Transverse colon (tissue), 4 donors: ENCODE measurements around the gene ALDOB. TPM values are rescaled to one million over a fixed set of nuclear protein-coding genes. Genes with fewer than 3 reads are reported as not detected.

Source experiments
- DNase-seq: peaks from one replicate; pipeline ENCODE4 v3.0.0-alpha.2; 2019
- H3K27ac ChIP-seq, 4 donors: fragments of 200-600 bp; sonication (generic); 2 replicates each; pipeline ENCODE4 v1.5.1; 2016 to 2018; ENCODE audit warnings: inconsistent platforms in 4 of 4
- H3K27me3 ChIP-seq: fragments of 200-600 bp; sonication (generic); 2 replicates; pipeline ENCODE4 v1.5.1; 2017; ENCODE audit warnings: inconsistent platforms
- H3K36me3 ChIP-seq, 4 donors: fragments of 200-600 bp; sonication (generic); 2 replicates each; pipeline ENCODE4 v1.5.1; 2017 to 2019; ENCODE audit warnings: inconsistent platforms in 4 of 4
- H3K4me1 ChIP-seq, 4 donors: fragments of 200-600 bp; sonication (generic); 2 replicates each; pipeline ENCODE4 v1.5.1; 2017 to 2020; ENCODE audit warnings: inconsistent platforms in 4 of 4
- H3K4me3 ChIP-seq, 4 donors: fragments of 200-600 bp; sonication (generic); 1 replicate in 1 of 4; 2 replicates in 3 of 4; pipeline versions ENCODE4 v1.5.1 to v1.6.1; 2017 to 2019; ENCODE audit warnings: inconsistent platforms in 4 of 4
- H3K9me3 ChIP-seq, 2 donors: fragments of 200-600 bp; sonication (generic); 2 replicates each; pipeline ENCODE4 v1.5.1; 2017 to 2019; ENCODE audit warnings: inconsistent platforms in 2 of 2
- CTCF ChIP-seq, 5 experiments: fragments of 200-600 bp in 3 of 5; fragments of 450-650 bp in 2 of 5; sonication (generic) in 3 of 5; IDR thresholded peaks; 1 replicate in 2 of 5; 2 replicates in 3 of 5; pipeline ENCODE4 v1.5.1; 2016 to 2017; ENCODE audit warnings: antibody characterized with exemption in 5 of 5, inconsistent platforms in 3 of 5, mild to moderate bottlenecking in 2 of 5, moderate library complexity in 1 of 5
- EP300 ChIP-seq: sonication (generic); formaldehyde crosslinking; IDR thresholded peaks from one replicate; pipeline ENCODE4 v1.6.1; 2017; ENCODE audit warnings: antibody characterized with exemption, low read depth
- POLR2A ChIP-seq: fragments of 450-650 bp; IDR thresholded peaks from one replicate; pipeline ENCODE4 v1.6.1; 2016; ENCODE audit warnings: antibody characterized with exemption, mild to moderate bottlenecking, moderate library complexity
- POLR2AphosphoS5 ChIP-seq, 3 donors: sonication (generic); formaldehyde crosslinking; IDR thresholded peaks; one replicate each; pipeline ENCODE4 v1.6.1; 2016; ENCODE audit warnings: antibody characterized with exemption in 3 of 3
- WGBS, 2 donors: methylation state at CpG; one replicate each; pipeline ENCODE4 v1.1.5; 2018; ENCODE audit warnings: low coverage in 1 of 2; 5-methylcytosine and 5-hydroxymethylcytosine counted together
- in situ Hi-C, 4 donors: fragments of 200-750 bp; cut with MboI; loops; one replicate each; pipeline versions ENCODE4 v1.15.0 to v1.15.1; 2017; ENCODE audit warnings: low sequenced_read_pairs in 3 of 4, low pct_ligation_motif_present in 1 of 4, low pct_unique_long_range_greater_than_20kb in 1 of 4
- intact Hi-C: fragments of 100-400 bp; cut with DNase I; formaldehyde crosslinking; loops from one replicate; pipeline ENCODE4 v1.15.1; 2023; ENCODE audit warnings: low total_unique reads
- total RNA-seq, 4 donors: library from RNA; depleted of rRNA; stranded (reverse); fragments of >200 nt; gene quantifications; one replicate each; pipeline ENCODE4 v1.1.0, GENCODE V29; 2016

Gene ALDOB
- total RNA-seq, 4 donors from 2014 or later = 1.9 to 55.0 (median 20.1) TPM; not detected in 1

GRCh38 chr9:101477214-101477613, 41.6 kb upstream of the ALDOB start:
- intact Hi-C loops = no loop called here
- Histone ChIP-seq H3K36me3 (no peaks in the 10 kb centered on the region), H3K27ac (no peak overlapping the region), H3K4me1 (peaks cover 20 to 43% (median 31%) of the 10 kb centered on the region in 4 donors), H3K9me3 (no peaks in the 10 kb centered on the region), H3K4me3 (no peak overlapping the region), H3K27me3 (no peaks in the 10 kb centered on the region)
- DNase-seq = no peak
- WGBS, 2 donors = 83 to 88% methylated on average over 4 of the region's 4 CpGs
- in situ Hi-C loops = no loop called here
- TF ChIP-seq POLR2A (no peak), EP300 (no peak), CTCF (IDR thresholded peaks at IDR 0.05) (no peak), POLR2AphosphoS5 (IDR thresholded peaks at IDR 0.05) (no peak)

- intact Hi-C loops (no loop called here), in situ Hi-C loops (no loop called here)
- H3K27me3 ChIP-seq = no peaks in the 10 kb centered on the region
- no peak for DNase-seq
- H3K4me3 ChIP-seq = no peak overlapping the region
- H3K4me1 ChIP-seq = peaks cover 18 to 37% (median 26%) of the 10 kb centered on the region in 4 donors
- H3K9me3 ChIP-seq = no peaks in the 10 kb centered on the region
- H3K36me3 ChIP-seq = no peaks in the 10 kb centered on the region
- no peak overlapping the region for H3K27ac ChIP-seq
- TF ChIP-seq POLR2A (no peak), POLR2AphosphoS5 (IDR thresholded peaks at IDR 0.05) (no peak), CTCF (IDR thresholded peaks at IDR 0.05) (no peak)
- WGBS, 2 donors = 90% methylated on average over 13 of the region's 13 CpGs; no CpG with 5 or more reads in 1 of the 2 donors
These were observed 41.1 kb upstream of the ALDOB start for GRCh38 chr9:101476576-101477208.

- Histone ChIP-seq H3K9me3 (no peaks in the 10 kb centered on the region), H3K36me3 (no peaks in the 10 kb centered on the region), H3K27me3 (no peaks in the 10 kb centered on the region), H3K4me3 (no peak overlapping the region), H3K27ac (no peak overlapping the region), H3K4me1 (peaks cover 0 to 7% (median 4%) of the 10 kb centered on the region in 4 donors)
- TF ChIP-seq POLR2A = no peak
- TF ChIP-seq POLR2AphosphoS5 (IDR thresholded peaks at IDR 0.05) = no peak
- TF ChIP-seq EP300 = no peak
- TF ChIP-seq CTCF (IDR thresholded peaks at IDR 0.05) = no peak
- 91% methylated on average over 1 of the region's 1 CpG; no CpG with 5 or more reads in 1 of the 2 donors for WGBS, 2 donors
- in situ Hi-C loops = no loop called here
- no peak for DNase-seq
- intact Hi-C loops = no loop called here
These were observed 37.3 kb upstream of the ALDOB start for GRCh38 chr9:101472891-101473290.

GRCh38 chr9:101470929-101471328, 35.4 kb upstream of the ALDOB start:
- in situ Hi-C loops (no loop called here), intact Hi-C loops (no loop called here)
- DNase-seq = no peak
- Histone ChIP-seq H3K4me1 (no peaks in the 10 kb centered on the region), H3K36me3 (no peaks in the 10 kb centered on the region), H3K27me3 (no peaks in the 10 kb centered on the region), H3K9me3 (no peaks in the 10 kb centered on the region), H3K4me3 (no peak overlapping the region), H3K27ac (no peak overlapping the region)
- WGBS, 2 donors = 81 to 86% methylated on average over 3 of the region's 3 CpGs
- TF ChIP-seq POLR2AphosphoS5 (IDR thresholded peaks at IDR 0.05) = no peak
- no peak for TF ChIP-seq CTCF (IDR thresholded peaks at IDR 0.05)
- no peak for TF ChIP-seq POLR2A
- no peak for TF ChIP-seq EP300
